ENCODE data around the gene SLC25A30.
"Not testable (repeated sequence)": the region's sequence is repeated elsewhere in the genome, so short reads cannot be mapped to it uniquely, and the experiment has no call there.

Gene SLC25A30

DNA sequence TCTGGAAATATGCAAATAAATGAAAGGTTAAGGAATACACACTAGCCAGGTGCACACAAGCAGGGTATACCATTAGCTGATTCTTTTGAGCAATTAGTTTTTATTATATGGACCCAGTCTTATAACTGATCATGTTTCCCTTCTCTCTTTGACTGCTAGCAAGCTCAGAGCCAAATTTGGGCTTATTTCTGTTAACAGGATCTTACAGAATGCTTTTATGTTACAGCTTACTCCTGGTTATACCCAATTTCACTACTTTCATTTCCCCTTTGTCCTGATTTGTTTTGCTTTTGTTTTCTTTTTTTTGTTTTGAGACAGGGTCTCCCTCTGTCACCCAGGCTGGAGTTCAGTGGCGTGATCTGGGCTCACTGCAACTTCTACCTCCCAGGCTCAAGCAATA is 64.3 kb downstream of the SLC25A30 start:
- Histone ChIP-seq H3K4me3 (ENCODE audit: low read depth, low read length) (no peak overlapping the region), H3K4me1 (ENCODE audit: control insufficient read depth, insufficient read depth, low read length) (no peaks in the 10 kb centered on the region), H3K9me3 (ENCODE audit: control insufficient read depth, insufficient read depth, low read length) (no peaks in the 10 kb centered on the region), H3K9ac (ENCODE audit: low read depth, low read length) (no peak overlapping the region), H3K27me3 (ENCODE audit: control insufficient read depth, insufficient read depth, low read length) (no peaks in the 10 kb centered on the region), H3K36me3 (ENCODE audit: control insufficient read depth, insufficient read depth, low read length) (no peaks in the 10 kb centered on the region)

DNA sequence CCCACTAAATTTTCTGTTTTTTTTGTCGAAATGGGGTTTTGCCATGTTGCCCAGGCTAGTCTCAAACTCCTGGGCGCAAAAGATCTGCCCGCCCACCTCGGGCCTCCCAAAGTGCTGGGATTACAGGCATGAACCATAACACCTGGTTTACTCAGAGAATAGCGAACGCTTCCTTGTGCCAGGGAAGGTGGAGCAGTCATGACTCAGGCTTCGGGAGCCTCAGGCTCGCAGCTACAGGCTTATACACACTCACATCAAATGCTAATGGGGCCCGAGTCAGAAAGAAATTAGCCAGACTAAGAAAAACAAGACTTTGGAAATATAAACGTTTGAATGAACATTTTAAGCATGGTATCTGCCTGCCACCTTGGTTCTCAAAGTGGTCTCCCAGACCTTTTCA is 66.1 kb downstream of the SLC25A30 start:
- Histone ChIP-seq H3K9ac (ENCODE audit: low read depth, low read length) (no peak overlapping the region), H3K36me3 (ENCODE audit: control insufficient read depth, insufficient read depth, low read length) (peaks cover 3% of the 10 kb centered on the region), H3K4me1 (ENCODE audit: control insufficient read depth, insufficient read depth, low read length) (no peaks in the 10 kb centered on the region), H3K9me3 (ENCODE audit: control insufficient read depth, insufficient read depth, low read length) (no peaks in the 10 kb centered on the region), H3K4me3 (ENCODE audit: low read depth, low read length) (no peak overlapping the region), H3K27me3 (ENCODE audit: control insufficient read depth, insufficient read depth, low read length) (no peaks in the 10 kb centered on the region)

DNA sequence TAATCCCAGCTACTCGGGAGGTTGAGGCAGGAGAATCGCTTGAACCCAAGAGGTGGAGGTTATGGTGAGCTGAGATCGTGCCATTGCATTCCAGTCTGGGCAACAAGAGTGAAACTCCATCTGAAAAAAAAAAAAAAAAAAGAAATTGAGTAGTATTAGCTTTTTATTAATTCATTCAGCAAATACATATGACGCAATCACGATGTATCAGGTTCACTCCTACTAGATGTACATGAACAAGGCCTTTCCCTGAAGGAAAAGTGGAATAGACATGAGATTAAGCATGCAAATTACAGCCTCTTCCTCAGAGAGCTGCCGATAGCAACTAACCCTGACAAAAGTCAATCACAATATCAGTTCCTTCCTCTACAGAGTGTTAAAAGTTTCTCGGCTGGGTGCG is 68.0 kb downstream of the SLC25A30 start:
- Histone ChIP-seq H3K4me1 (ENCODE audit: control insufficient read depth, insufficient read depth, low read length) (no peaks in the 10 kb centered on the region), H3K9ac (ENCODE audit: low read depth, low read length) (no peak overlapping the region), H3K27me3 (ENCODE audit: control insufficient read depth, insufficient read depth, low read length) (no peaks in the 10 kb centered on the region), H3K36me3 (ENCODE audit: control insufficient read depth, insufficient read depth, low read length) (peaks cover 3% of the 10 kb centered on the region), H3K4me3 (ENCODE audit: low read depth, low read length) (no peak overlapping the region), H3K9me3 (ENCODE audit: control insufficient read depth, insufficient read depth, low read length) (no peaks in the 10 kb centered on the region)

DNA sequence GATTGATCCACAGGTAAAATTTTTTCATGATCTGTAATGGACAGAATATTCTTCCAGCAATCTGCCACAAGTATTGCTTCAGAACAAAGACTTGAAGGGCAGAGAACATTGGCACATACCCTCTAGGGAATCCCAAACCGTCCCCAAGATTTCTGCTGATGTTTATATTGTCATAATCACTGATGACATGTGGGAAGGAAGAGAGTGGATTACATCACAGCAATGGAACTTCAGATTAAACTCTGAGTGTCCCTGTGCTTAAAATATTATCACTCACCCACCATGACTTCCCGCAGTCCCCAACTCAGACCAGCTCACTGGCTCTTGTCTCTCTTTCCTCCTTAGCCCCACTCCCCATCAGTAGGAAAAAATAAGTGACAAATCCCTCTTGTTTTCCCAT is 68.7 kb downstream of the SLC25A30 start:
- no peaks in the 10 kb centered on the region for H3K9me3 ChIP-seq (ENCODE audit: control insufficient read depth, insufficient read depth, low read length)
- H3K27me3 ChIP-seq (ENCODE audit: control insufficient read depth, insufficient read depth, low read length): no peaks in the 10 kb centered on the region
- peaks cover 3% of the 10 kb centered on the region for H3K36me3 ChIP-seq (ENCODE audit: control insufficient read depth, insufficient read depth, low read length)
- H3K4me3 ChIP-seq (ENCODE audit: low read depth, low read length): no peak overlapping the region
- H3K4me1 ChIP-seq (ENCODE audit: control insufficient read depth, insufficient read depth, low read length): no peaks in the 10 kb centered on the region
- H3K9ac ChIP-seq (ENCODE audit: low read depth, low read length): no peak overlapping the region

DNA sequence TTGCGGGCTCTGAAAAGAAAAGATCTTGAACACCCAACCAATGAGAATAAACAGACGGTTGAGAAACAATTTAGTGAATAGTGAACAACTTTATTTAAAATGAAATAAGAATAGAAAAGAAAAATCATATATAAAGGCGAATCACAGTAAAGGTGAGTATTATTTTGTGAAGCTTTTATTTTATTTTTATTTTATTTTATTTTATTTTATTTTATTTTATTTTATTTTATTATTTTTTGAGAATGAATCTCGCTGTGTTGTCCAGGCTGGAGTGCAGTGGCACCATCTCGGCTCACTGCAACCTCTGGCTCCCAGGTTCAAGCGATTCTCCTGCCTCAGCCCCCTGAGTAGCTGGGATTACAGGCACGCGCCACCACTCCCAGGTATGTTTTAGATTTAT is 74.1 kb downstream of the SLC25A30 start:
- H3K9ac ChIP-seq (ENCODE audit: low read depth, low read length): not testable (repeated sequence)

More for the DNA sequence above, 74.1 kb downstream of the SLC25A30 start:
- not testable (repeated sequence) for H3K4me3 ChIP-seq (ENCODE audit: low read depth, low read length); H3K4me1 ChIP-seq (ENCODE audit: control insufficient read depth, insufficient read depth, low read length); H3K9me3 ChIP-seq (ENCODE audit: control insufficient read depth, insufficient read depth, low read length); H3K27me3 ChIP-seq (ENCODE audit: control insufficient read depth, insufficient read depth, low read length)
- peaks cover 10% of the 10 kb centered on the region for H3K36me3 ChIP-seq (ENCODE audit: control insufficient read depth, insufficient read depth, low read length)

Measured in iPS-15b (cell line).